CD14-positive monocyte (primary cell): ENCODE data around the gene SPPL3. TPM values are rescaled to one million over a fixed set of nuclear protein-coding genes. Genes with fewer than 3 reads are reported as not detected.

Experiments
- DNase-seq, 3 donors: peaks; one replicate each; pipeline ENCODE4 v3.0.0-alpha.2; 2011 to 2022
- H2AFZ ChIP-seq: 2 replicates; pipeline ENCODE4 v1.6.0; 2012; ENCODE audit warnings: mild to moderate bottlenecking, low read depth, low read length, inconsistent platforms; ENCODE audit not compliant: insufficient read depth, poor library complexity, severe bottlenecking
- H3K27ac ChIP-seq, 2 donors: 1 replicate in 1 of 2; 2 replicates in 1 of 2; pipeline ENCODE4 v1.5.1; 2012 to 2013; ENCODE audit warnings: low read length in 2 of 2, control low read depth in 1 of 2, inconsistent platforms in 1 of 2, low read depth in 1 of 2, mild to moderate bottlenecking in 1 of 2
- H3K27me3 ChIP-seq, 2 donors: one replicate each; pipeline versions ENCODE4 v1.6.0 to v1.6.1; 2011 to 2013; ENCODE audit warnings: low read length in 2 of 2; ENCODE audit not compliant: control insufficient read depth in 2 of 2, insufficient read depth in 2 of 2
- H3K36me3 ChIP-seq, 2 donors: replicated peaks in 1 of 2; 1 replicate in 1 of 2; 2 replicates in 1 of 2; pipeline versions ENCODE4 v1.5.1 to v1.6.1; 2012 to 2013; ENCODE audit warnings: low read length in 2 of 2, control low read depth in 1 of 2, inconsistent platforms in 1 of 2, mild to moderate bottlenecking in 1 of 2; ENCODE audit not compliant: insufficient read depth in 2 of 2, control insufficient read depth in 1 of 2
- H3K4me1 ChIP-seq, 2 donors: 1 replicate in 1 of 2; 2 replicates in 1 of 2; pipeline versions ENCODE4 v1.5.1 to v1.6.1; 2012 to 2013; ENCODE audit warnings: low read length in 2 of 2, control low read depth in 1 of 2, inconsistent platforms in 1 of 2, mild to moderate bottlenecking in 1 of 2, moderate library complexity in 1 of 2; ENCODE audit not compliant: insufficient read depth in 2 of 2, control insufficient read depth in 1 of 2
- H3K4me2 ChIP-seq: replicated peaks from 2 replicates; pipeline ENCODE3; 2012; ENCODE audit warnings: low read length, moderate library complexity, mild to moderate bottlenecking; ENCODE audit not compliant: poor library complexity, severe bottlenecking; ENCODE audit errors: extremely low read depth
- H3K4me3 ChIP-seq, 3 experiments: fragments of 200-600 bp in 1 of 3; sonication (generic) in 1 of 3; replicated peaks in 1 of 3; 1 replicate in 2 of 3; 2 replicates in 1 of 3; pipeline ENCODE4 v1.5.1; 2011 to 2013; ENCODE audit warnings: low read length in 3 of 3, mild to moderate bottlenecking in 3 of 3, control low read depth in 2 of 3, low read depth in 2 of 3, inconsistent platforms in 1 of 3, moderate library complexity in 1 of 3
- H3K79me2 ChIP-seq: 2 replicates; pipeline ENCODE4 v1.6.0; 2012; ENCODE audit warnings: mild to moderate bottlenecking, control low read depth, inconsistent platforms, low read length, moderate library complexity; ENCODE audit not compliant: insufficient read depth
- H3K9ac ChIP-seq: 2 replicates; pipeline ENCODE4 v1.6.0; 2017; ENCODE audit warnings: low read length, mild to moderate bottlenecking; ENCODE audit not compliant: insufficient read depth, poor library complexity, severe bottlenecking
- H3K9me3 ChIP-seq, 2 donors: replicated peaks in 1 of 2; 1 replicate in 1 of 2; 2 replicates in 1 of 2; pipeline versions ENCODE4 v1.5.1 to v1.6.1; 2012 to 2013; ENCODE audit warnings: low read length in 2 of 2, control low read depth in 1 of 2; ENCODE audit not compliant: control insufficient read depth in 1 of 2, insufficient read depth in 1 of 2
- H4K20me1 ChIP-seq: 2 replicates; pipeline ENCODE4 v1.6.0; 2012; ENCODE audit warnings: mild to moderate bottlenecking, low read length, control low read depth, moderate library complexity; ENCODE audit not compliant: insufficient read depth
- H3K27ac Mint-ChIP-seq, 7 donors: one replicate each; pipeline ENCODE4 v1.8.0; 2020; ENCODE audit warnings: mild to moderate bottlenecking in 7 of 7, mixed read lengths in 7 of 7, moderate library complexity in 6 of 7, inconsistent platforms in 2 of 7
- H3K27me3 Mint-ChIP-seq, 3 donors: one replicate each; pipeline ENCODE4 v1.8.0; 2021 to 2022; ENCODE audit warnings: low read depth in 3 of 3, mild to moderate bottlenecking in 3 of 3, mixed read lengths in 3 of 3, moderate library complexity in 3 of 3, inconsistent platforms in 1 of 3
- H3K36me3 Mint-ChIP-seq, 2 donors: one replicate each; pipeline ENCODE4 v1.8.0; 2020; ENCODE audit warnings: mixed read lengths in 2 of 2, inconsistent platforms in 1 of 2, mild to moderate bottlenecking in 1 of 2
- H3K4me1 Mint-ChIP-seq: one replicate; pipeline ENCODE4 v1.8.0; 2020; ENCODE audit warnings: mild to moderate bottlenecking, mixed read lengths
- H3K4me3 Mint-ChIP-seq, 2 donors: one replicate each; pipeline ENCODE4 v1.8.0; 2020; ENCODE audit warnings: mild to moderate bottlenecking in 2 of 2, mixed read lengths in 2 of 2, moderate library complexity in 1 of 2
- H3K9me3 Mint-ChIP-seq, 7 donors: one replicate each; pipeline ENCODE4 v1.8.0; 2020 to 2022; ENCODE audit warnings: mixed read lengths in 7 of 7, mild to moderate bottlenecking in 6 of 7, moderate library complexity in 6 of 7, inconsistent platforms in 2 of 7
- CTCF ChIP-seq: fragments of 200-600 bp; IDR thresholded peaks from one replicate; pipeline ENCODE4 v1.8.0; 2022; ENCODE audit warnings: antibody characterized with exemption, mild to moderate bottlenecking
- WGBS: methylation state at CpG from one replicate; pipeline ENCODE4 v1.1.5; 2013; ENCODE audit warnings: missing lambda C conversion rate; ENCODE audit not compliant: insufficient coverage; 5-methylcytosine and 5-hydroxymethylcytosine counted together
- intact Hi-C, 2 donors: fragments of 100-400 bp; cut with micrococcal nuclease; formaldehyde crosslinking; loops; one replicate each; pipeline versions ENCODE4 v1.15.0 to v1.15.1; 2023
- polyA plus RNA-seq, 3 donors: library from polyadenylated mRNA; depleted of rRNA in 1 of 3; unstranded in 2 of 3; stranded (reverse) in 1 of 3; fragments of 300-500 nt in 2 of 3; fragments of >200 nt in 1 of 3; fragmentation: Illumina TruSeq in 2 of 3; gene quantifications; 1 replicate in 2 of 3; 2 replicates in 1 of 3; pipeline ENCODE4 v1.2.3, GENCODE V29; 2012 to 2021

The SPPL3 gene
- polyA plus RNA-seq, 3 donors: 14.5 to 18.6 (median 18.5) TPM

DNA sequence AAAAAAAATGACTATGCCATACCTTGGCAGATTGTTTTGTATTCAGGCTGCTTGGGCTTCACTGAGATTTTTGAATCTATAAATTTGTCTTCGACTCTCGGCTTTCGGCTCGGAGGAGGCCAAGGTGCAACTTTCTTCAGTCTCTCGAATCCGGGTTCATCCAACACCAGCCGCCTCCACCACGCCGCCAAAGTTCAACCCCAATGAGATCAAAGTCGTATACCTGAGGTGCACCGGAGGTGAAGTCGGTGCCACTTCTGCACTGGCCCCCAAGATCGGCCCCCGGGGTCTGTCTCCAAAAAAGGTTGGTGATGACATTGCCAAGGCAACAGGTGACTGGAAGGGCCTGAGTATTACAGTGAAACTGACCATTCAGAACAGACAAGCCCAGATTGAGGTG, 12.4 kb upstream of the SPPL3 start:
- no peak for TF ChIP-seq CTCF
- intact Hi-C loops: no loop called here

GRCh38 chr12:120914794-120915193, 10.6 kb upstream of the SPPL3 start:
- H3K4me2 ChIP-seq: no peak overlapping the region
- no peak overlapping the region for H3K4me3 ChIP-seq
- Mint-ChIP-seq H3K27ac (peak overlapping the region in 1 of 7 donors; percentile 41), H3K9me3 (peaks cover 15 to 40% (median 24%) of the 10 kb centered on the region in 7 donors), H3K4me1 (no peaks in the 10 kb centered on the region), H3K4me3 (no peak overlapping the region), H3K27me3 (peaks cover 0 to 5% (median 2%) of the 10 kb centered on the region in 3 donors), H3K36me3 (peaks cover 2 to 4% of the 10 kb centered on the region in 2 donors)
- no peak overlapping the region for H3K9ac ChIP-seq
- 93% methylated on average over 5 of the region's 7 CpGs for WGBS
- H3K79me2 ChIP-seq: no peaks in the 10 kb centered on the region
- no peak for DNase-seq
- H4K20me1 ChIP-seq: no peaks in the 10 kb centered on the region
- TF ChIP-seq CTCF: no peak
- intact Hi-C loops: no loop called here
- H2AFZ ChIP-seq: no peak overlapping the region
- H3K4me1 ChIP-seq: no peaks in the 10 kb centered on the region
- H3K36me3 ChIP-seq: no peaks in the 10 kb centered on the region
- no peak overlapping the region for H3K27ac ChIP-seq
- peaks cover 12 to 24% of the 10 kb centered on the region in 2 donors for H3K9me3 ChIP-seq
- no peaks in the 10 kb centered on the region for H3K27me3 ChIP-seq

More for the DNA sequence above, 12.4 kb upstream of the SPPL3 start:
- no peak overlapping the region for H2AFZ ChIP-seq
- peaks cover 2 to 4% of the 10 kb centered on the region in 2 donors for H3K36me3 Mint-ChIP-seq
- no peaks in the 10 kb centered on the region for H3K79me2 ChIP-seq
- H3K27ac ChIP-seq: no peak overlapping the region
- no peak for DNase-seq
- H3K4me1 ChIP-seq: no peaks in the 10 kb centered on the region
- no peak overlapping the region for H3K27ac Mint-ChIP-seq
- peaks cover 15 to 40% (median 24%) of the 10 kb centered on the region in 7 donors for H3K9me3 Mint-ChIP-seq
- no peak overlapping the region for H3K4me3 ChIP-seq
- H3K27me3 Mint-ChIP-seq: peaks cover 0 to 5% (median 2%) of the 10 kb centered on the region in 3 donors
- no peaks in the 10 kb centered on the region for H4K20me1 ChIP-seq
- peaks cover 12 to 24% of the 10 kb centered on the region in 2 donors for H3K9me3 ChIP-seq
- H3K36me3 ChIP-seq: no peaks in the 10 kb centered on the region
- H3K9ac ChIP-seq: no peak overlapping the region
- H3K4me3 Mint-ChIP-seq: no peak overlapping the region
- H3K4me2 ChIP-seq: no peak overlapping the region
- WGBS: 98% methylated on average over 14 of the region's 14 CpGs
- no peaks in the 10 kb centered on the region for H3K27me3 ChIP-seq
- no peaks in the 10 kb centered on the region for H3K4me1 Mint-ChIP-seq
